Measurements from ENCODE around the gene ZNF205.
A peak's percentile ranks its signal among the peaks of the same experiment; 100 is the strongest.

Gene ZNF205

GRCh38 chr16:3119286-3119685, 6.9 kb downstream of the ZNF205 start:
- Histone ChIP-seq H3K4me1 (peaks cover 11 to 24% (median 19%) of the 10 kb centered on the region in 10 experiments), H3K9ac (no peak overlapping the region), H3K27ac (no peak overlapping the region), H3K36me3 (no peaks in the 10 kb centered on the region), H3K4me2 (no peak overlapping the region), H3K4me3 (no peak overlapping the region), H3K27me3 (peaks cover 8 to 21% (median 16%) of the 10 kb centered on the region in 11 experiments), H4K20me1 (peaks cover 0 to 2% (median 0%) of the 10 kb centered on the region in 11 experiments; a peak in 2 of 22 replicates), H3K9me3 (replicated peaks in 1 of 11) (no peaks in the 10 kb centered on the region)
- no peak for TF ChIP-seq Cebpa-rat (IDR thresholded peaks at IDR 0.05)

GRCh38 chr16:3119701-3120408, 7.5 kb downstream of the ZNF205 start:
- TF ChIP-seq Cebpa-rat (IDR thresholded peaks at IDR 0.05), result no peak

GRCh38 chr16:3120435-3120834, 8.0 kb downstream of the ZNF205 start:
- Histone ChIP-seq H4K20me1 (no peaks in the 10 kb centered on the region; a peak in 1 of 22 replicates), H3K4me1 (peaks cover 16 to 34% (median 26%) of the 10 kb centered on the region in 10 experiments), H3K4me2 (no peak overlapping the region), H3K9ac (no peak overlapping the region), H3K4me3 (no peak overlapping the region), H3K27ac (no peak overlapping the region), H3K27me3 (peaks cover 0 to 10% (median 4%) of the 10 kb centered on the region in 11 experiments; a peak in 12 of 22 replicates), H3K9me3 (replicated peaks in 1 of 11) (no peaks in the 10 kb centered on the region), H3K36me3 (no peaks in the 10 kb centered on the region)
- TF ChIP-seq Cebpa-rat (IDR thresholded peaks at IDR 0.05), result no peak

More at GRCh38 chr16:3119701-3120408, 7.5 kb downstream of the ZNF205 start:
- no peak overlapping the region for H3K9ac ChIP-seq
- H3K4me1 ChIP-seq, result peaks cover 11 to 28% (median 20%) of the 10 kb centered on the region in 10 experiments
- no peak overlapping the region for H3K4me3 ChIP-seq
- H3K4me2 ChIP-seq, result no peak overlapping the region
- no peaks in the 10 kb centered on the region for H3K36me3 ChIP-seq
- H3K9me3 ChIP-seq (replicated peaks in 1 of 11), result no peaks in the 10 kb centered on the region
- H3K27me3 ChIP-seq, result peaks cover 3 to 15% (median 10%) of the 10 kb centered on the region in 11 experiments; a peak in 18 of 22 replicates
- H4K20me1 ChIP-seq, result no peaks in the 10 kb centered on the region; a peak in 2 of 22 replicates
- H3K27ac ChIP-seq, result no peak overlapping the region

- Histone ChIP-seq H3K27me3 (no peaks in the 10 kb centered on the region), H3K4me1 (peaks cover 17 to 35% (median 29%) of the 10 kb centered on the region in 10 experiments), H4K20me1 (no peaks in the 10 kb centered on the region; a peak in 1 of 22 replicates), H3K4me3 (no peak overlapping the region), H3K9ac (no peak overlapping the region), H3K36me3 (peaks cover 0 to 5% (median 0%) of the 10 kb centered on the region in 11 experiments; a peak in 3 of 22 replicates), H3K27ac (no peak overlapping the region), H3K4me2 (peak overlapping the region in 5 of 11 experiments; percentile 13 to 100 (median 99); a peak in 5 of 22 replicates), H3K9me3 (replicated peaks in 1 of 11) (no peaks in the 10 kb centered on the region)
- TF ChIP-seq Cebpa-rat (IDR thresholded peaks at IDR 0.05), result no peak
Observed at GRCh38 chr16:3121851-3122467, 9.6 kb downstream of the ZNF205 start.

DNA sequence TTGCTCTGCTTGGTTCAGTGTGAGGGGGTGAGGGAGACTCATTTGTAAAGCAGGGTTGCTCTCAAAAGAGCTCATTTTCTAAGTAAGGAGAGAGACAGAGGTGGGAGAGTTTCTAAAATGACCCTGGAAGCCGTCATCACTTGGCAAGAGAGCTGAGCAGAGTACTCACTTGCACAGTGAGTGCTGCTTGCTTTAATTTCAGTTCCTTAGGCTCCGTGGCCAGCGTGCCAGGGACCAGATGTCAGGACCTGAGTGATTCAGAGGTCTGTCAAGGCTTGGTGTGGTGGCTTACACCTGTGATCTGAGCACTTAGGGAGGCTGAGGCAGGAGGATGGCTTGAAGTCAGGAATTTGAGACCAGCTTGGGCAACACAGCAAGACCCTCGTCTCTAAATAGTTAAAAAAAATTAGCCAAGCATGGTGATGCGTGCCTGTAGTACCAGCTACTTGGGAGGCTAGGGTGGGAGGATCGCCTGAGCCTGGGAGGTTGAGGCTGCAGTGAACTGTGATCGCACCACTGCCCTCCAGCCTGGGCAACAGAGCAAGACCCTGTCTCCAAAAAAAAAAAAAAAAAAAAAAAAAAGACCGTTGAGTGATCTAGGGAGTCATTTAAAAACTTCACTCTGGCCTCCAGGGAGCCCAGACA, 10.7 kb downstream of the ZNF205 start:
- Histone ChIP-seq H3K4me2 (peak overlapping the region; percentile 91 to 100 (median 99)), H3K36me3 (peaks cover 4 to 16% (median 10%) of the 10 kb centered on the region in 11 experiments; a peak in 16 of 22 replicates), H3K9ac (peak overlapping the region; percentile 62 to 81 (median 78); a peak in 17 of 22 replicates), H3K27ac (peak overlapping the region in 3 of 11 experiments; percentile 67 to 75 (median 71); a peak in 5 of 22 replicates), H4K20me1 (no peaks in the 10 kb centered on the region; a peak in 1 of 22 replicates), H3K4me3 (peak overlapping the region; percentile 65 to 78 (median 68); a peak in 15 of 20 replicates), H3K9me3 (replicated peaks in 1 of 11) (no peaks in the 10 kb centered on the region), H3K27me3 (no peaks in the 10 kb centered on the region), H3K4me1 (peaks cover 17 to 35% (median 29%) of the 10 kb centered on the region in 10 experiments)
- TF ChIP-seq Cebpa-rat (IDR thresholded peaks at IDR 0.05), result no peak

GRCh38 chr16:3123986-3124886, 11.8 kb downstream of the ZNF205 start:
- no peaks in the 10 kb centered on the region; a peak in 1 of 22 replicates for H4K20me1 ChIP-seq
- peaks cover 4 to 28% (median 16%) of the 10 kb centered on the region in 11 experiments; a peak in 16 of 22 replicates for H3K36me3 ChIP-seq
- H3K9ac ChIP-seq, result peak overlapping the region; percentile 62 to 81 (median 78)
- no peaks in the 10 kb centered on the region for H3K9me3 ChIP-seq (replicated peaks in 1 of 11)
- peaks cover 25 to 42% (median 36%) of the 10 kb centered on the region in 10 experiments for H3K4me1 ChIP-seq
- H3K4me3 ChIP-seq, result peak overlapping the region; percentile 65 to 78 (median 68)
- TF ChIP-seq Cebpa-rat (IDR thresholded peaks at IDR 0.05), result no peak
- peak overlapping the region in 10 of 11 experiments; percentile 37 to 76 (median 70); a peak in 21 of 22 replicates for H3K27ac ChIP-seq
- H3K27me3 ChIP-seq, result no peaks in the 10 kb centered on the region
- peak overlapping the region; percentile 91 to 100 (median 99) for H3K4me2 ChIP-seq

GRCh38 chr16:3127745-3128144, 15.4 kb downstream of the ZNF205 start:
- Histone ChIP-seq H3K4me1 (peaks cover 41 to 63% (median 51%) of the 10 kb centered on the region in 10 experiments), H3K9ac (no peak overlapping the region), H4K20me1 (peaks cover 0 to 9% (median 0%) of the 10 kb centered on the region in 11 experiments; a peak in 3 of 22 replicates), H3K27ac (no peak overlapping the region), H3K4me2 (no peak overlapping the region), H3K4me3 (no peak overlapping the region), H3K36me3 (peaks cover 12 to 57% (median 36%) of the 10 kb centered on the region in 11 experiments; a peak in 20 of 22 replicates), H3K9me3 (replicated peaks in 1 of 11) (no peaks in the 10 kb centered on the region), H3K27me3 (no peaks in the 10 kb centered on the region)
- no peak for TF ChIP-seq Cebpa-rat (IDR thresholded peaks at IDR 0.05)
